HepG2 (cell line): ENCODE measurements around the gene SH2D7. TPM values are rescaled to one million over a fixed set of nuclear protein-coding genes. Genes with fewer than 3 reads are reported as not detected.

Experiments used
- ATF7-NPFF ChIP-seq: sonication (generic); formaldehyde crosslinking; IDR thresholded peaks from 2 replicates; pipeline ENCODE4 v1.8.1; 2023; ENCODE audit warnings: mild to moderate bottlenecking, low read depth, missing genetic modification reagents, moderate library complexity
- HIC2 ChIP-seq: sonication (generic); formaldehyde crosslinking; IDR thresholded peaks from 2 replicates; pipeline ENCODE4 v1.9.0; 2022; ENCODE audit warnings: low read depth, missing genetic modification reagents
- MYPOP ChIP-seq: sonication (generic); formaldehyde crosslinking; IDR thresholded peaks from 2 replicates; pipeline ENCODE4 v1.8.1; 2023; ENCODE audit warnings: mild to moderate bottlenecking, moderate library complexity, missing genetic modification reagents
- PRDM10 ChIP-seq: sonication (generic); formaldehyde crosslinking; IDR thresholded peaks from 2 replicates; pipeline ENCODE4 v1.4.0; 2020; ENCODE audit warnings: low read depth, missing genetic modification reagents
- TRIM22 ChIP-seq: fragments of 450-650 bp; IDR thresholded peaks from 2 replicates; pipeline ENCODE4 v1.6.1; 2017
- U2AF2 ChIP-seq: fragments of 200-400 bp; formaldehyde crosslinking; IDR thresholded peaks from 2 replicates; pipeline ENCODE4 v1.6.1; 2017; ENCODE audit warnings: low read depth, mild to moderate bottlenecking, low read length
- YEATS2 ChIP-seq: sonication (generic); formaldehyde crosslinking; IDR thresholded peaks from 2 replicates; pipeline ENCODE4 v1.4.0; 2020; ENCODE audit warnings: missing genetic modification reagents, borderline replicate concordance
- ZBTB2 ChIP-seq: sonication (generic); formaldehyde crosslinking; IDR thresholded peaks from 2 replicates; pipeline ENCODE4 v1.8.0; 2022; ENCODE audit warnings: low read depth, missing genetic modification reagents
- ZFP91 ChIP-seq: sonication (generic); formaldehyde crosslinking; IDR thresholded peaks from 2 replicates; pipeline ENCODE4 v1.9.0; 2022; ENCODE audit warnings: missing genetic modification reagents, mild to moderate bottlenecking, borderline replicate concordance
- ZNF430 ChIP-seq: sonication (generic); formaldehyde crosslinking; IDR thresholded peaks from 2 replicates; pipeline ENCODE4 v1.9.0; 2021; ENCODE audit warnings: mild to moderate bottlenecking, missing genetic modification reagents
- ZNF75D ChIP-seq: sonication (generic); formaldehyde crosslinking; IDR thresholded peaks from 2 replicates; pipeline ENCODE4 v1.8.1; 2023; ENCODE audit warnings: missing genetic modification reagents, mild to moderate bottlenecking, borderline replicate concordance
- ZNF800 ChIP-seq: sonication (generic); formaldehyde crosslinking; IDR thresholded peaks from 2 replicates; pipeline ENCODE4 v1.4.0; 2020; ENCODE audit warnings: missing genetic modification reagents
- ZSCAN22 ChIP-seq: sonication (generic); formaldehyde crosslinking; IDR thresholded peaks from 2 replicates; pipeline ENCODE4 v1.4.0; 2020; ENCODE audit warnings: mild to moderate bottlenecking, missing genetic modification reagents
- polyA plus RNA-seq, 8 experiments: library from polyadenylated mRNA; depleted of rRNA in 3 of 8; stranded (reverse) in 7 of 8; unstranded in 1 of 8; fragments of >200 nt; fragmentation: Illumina TruSeq in 4 of 8; extraction: Trizol in 4 of 8; gene quantifications; 2 replicates each; pipeline versions ENCODE4 v1.2.1 to v1.2.3, GENCODE V29; 2011 to 2016; ENCODE audit warnings: low read depth in 4 of 8, missing spikeins in 1 of 8, mixed read lengths in 1 of 8; ENCODE audit not compliant: insufficient read depth in 1 of 8
- total RNA-seq, 5 experiments: library from RNA; depleted of rRNA; stranded (reverse); fragments of >200 nt; fragmentation: Illumina TruSeq; extraction: Trizol; gene quantifications; 2 replicates each; pipeline ENCODE4 v1.2.3, GENCODE V29; 2016; ENCODE audit warnings: low read depth in 1 of 5

SH2D7 gene
- total and polyA plus RNA-seq, 2 of the 13 experiments (the other 11 are each of a cell fraction or from before 2014, with no cell fraction given): not detected

GRCh38 chr15:78077053-78077870 lies 15.1 kb upstream of the SH2D7 start, which contains the start of gene TBC1D2B (continued):
- TF ChIP-seq MYPOP (CRISPR knock-in tag) (0 out of 2 replicates have a peak, but pooled peaks have one; percentile 50), U2AF2 (no peak), YEATS2 (CRISPR knock-in tag) (no peak), ZFP91 (CRISPR knock-in tag) (peak; percentile 67; the same call in 1 of the 2 replicates), ZNF430 (no peak), ZNF800 (peak; percentile 86), ZSCAN22 (no peak), PRDM10 (CRISPR knock-in tag) (no peak), TRIM22 (no peak), ZBTB2 (CRISPR knock-in tag) (peak; percentile 65; the same call in 1 of the 2 replicates), ZNF75D (CRISPR knock-in tag) (no peak), ATF7-NPFF (CRISPR knock-in tag) (peak; percentile 18; the same call in 1 of the 2 replicates), HIC2 (CRISPR knock-in tag) (no peak)
